Small intestine (tissue), 16 donors: ENCODE results near the gene AFF4. TPM values are rescaled to one million over a fixed set of nuclear protein-coding genes. Genes with fewer than 3 reads are reported as not detected.
"Not testable (repeated sequence)": the region's sequence is repeated elsewhere in the genome, so short reads cannot be mapped to it uniquely, and the experiment has no call there.

Source experiments
- DNase-seq, 2 donors: peaks; one replicate each; pipeline versions ENCODE4 v3.0.0 to v3.0.0-alpha.2; 2013
- FAIRE-seq: peaks from 2 replicates; lab custom pipeline; 2012; peaks lifted over from hg19 to GRCh38; lab: Jason Lieb, UNC
- H3K27ac ChIP-seq, 3 donors: one replicate each; pipeline ENCODE4 v1.5.1; 2013; ENCODE audit warnings: low read length in 2 of 3, mild to moderate bottlenecking in 2 of 3, control low read depth in 1 of 3, inconsistent platforms in 1 of 3, low read depth in 1 of 3, moderate library complexity in 1 of 3
- H3K27me3 ChIP-seq, 3 donors: one replicate each; pipeline ENCODE4 v1.6.1; 2013; ENCODE audit warnings: low read length in 3 of 3, inconsistent platforms in 1 of 3; ENCODE audit not compliant: control insufficient read depth in 3 of 3, insufficient read depth in 3 of 3
- H3K36me3 ChIP-seq, 3 donors: one replicate each; pipeline ENCODE4 v1.6.1; 2013; ENCODE audit warnings: low read length in 3 of 3, inconsistent platforms in 1 of 3, low read depth in 1 of 3, mild to moderate bottlenecking in 1 of 3, moderate library complexity in 1 of 3; ENCODE audit not compliant: control insufficient read depth in 3 of 3, insufficient read depth in 2 of 3
- H3K4me1 ChIP-seq, 3 donors: one replicate each; pipeline ENCODE4 v1.6.1; 2013; ENCODE audit warnings: low read length in 2 of 3, inconsistent platforms in 1 of 3, low read depth in 1 of 3, mild to moderate bottlenecking in 1 of 3, moderate library complexity in 1 of 3; ENCODE audit not compliant: control insufficient read depth in 3 of 3, insufficient read depth in 2 of 3
- H3K4me3 ChIP-seq, 3 donors: one replicate each; pipeline ENCODE4 v1.5.1; 2013; ENCODE audit warnings: low read length in 3 of 3, control low read depth in 1 of 3, inconsistent platforms in 1 of 3, low read depth in 1 of 3, mild to moderate bottlenecking in 1 of 3, moderate library complexity in 1 of 3
- H3K9me3 ChIP-seq, 2 donors: one replicate each; pipeline ENCODE4 v1.6.1; 2013; ENCODE audit warnings: low read depth in 1 of 2, low read length in 1 of 2; ENCODE audit not compliant: control insufficient read depth in 2 of 2, insufficient read depth in 1 of 2
- WGBS, 3 donors: extraction: QIAGEN DNeasy Blood & Tissue Kit; methylation state at CpG; one replicate each; pipeline ENCODE4 v1.1.7; 2013; 5-methylcytosine and 5-hydroxymethylcytosine counted together
- long read RNA-seq, 10 donors: transcript quantifications; one replicate each; lab custom pipeline, GENCODE V29; 2026
- polyA plus RNA-seq, 4 donors: library from polyadenylated mRNA; stranded (reverse) in 3 of 4; unstranded in 1 of 4; fragments of 200-250 nt in 3 of 4; fragments of 120-200 nt in 1 of 4; gene quantifications; one replicate each; pipeline versions ENCODE4 v1.2.1 to v1.2.3, GENCODE V29; 2013
- donor health status: healthy with polysubstance abuse.
- donor health status: control.
- donor health status: control.
- donor health status: Bipolar disorder and iron deficiency.
- donor health status: healthy.

AFF4 gene
- polyA plus RNA-seq, result 10 to 100 TPM in 2 of 4 donors, 1 to 10 TPM in 2; 7.0 to 45.7 (median 10.2) TPM
- long read RNA-seq, donor 1, full-length matches to known transcripts, result 3 of 185 reads
- long read RNA-seq, donor 1, partial matches to known transcripts, result 165 of 185 reads
- long read RNA-seq, donor 1, other reads (novel, unspliced or antisense), result 17 of 185 reads
- long read RNA-seq, donor 2, result 0 reads
- long read RNA-seq, donor 3, partial matches to known transcripts, result 5 of 7 reads
- long read RNA-seq, donor 3, other reads (novel, unspliced or antisense), result 0 of 7 reads
- long read RNA-seq, donor 4, result 0 reads
- long read RNA-seq, donor 5, partial matches to known transcripts, result 0 of 1 reads
- long read RNA-seq, donor 5, other reads (novel, unspliced or antisense), result 0 of 1 reads
- long read RNA-seq, donor 6, full-length matches to known transcripts, result 2 of 8 reads
- long read RNA-seq, donor 6, partial matches to known transcripts, result 6 of 8 reads
- long read RNA-seq, donor 6, other reads (novel, unspliced or antisense), result 0 of 8 reads
- long read RNA-seq, donor 7, partial matches to known transcripts, result 8 of 8 reads
- long read RNA-seq, donor 7, other reads (novel, unspliced or antisense), result 0 of 8 reads
- long read RNA-seq, donor 8, result 0 reads
- long read RNA-seq, donor 9, result 0 reads
- long read RNA-seq, donor 10, result 0 reads

DNA sequence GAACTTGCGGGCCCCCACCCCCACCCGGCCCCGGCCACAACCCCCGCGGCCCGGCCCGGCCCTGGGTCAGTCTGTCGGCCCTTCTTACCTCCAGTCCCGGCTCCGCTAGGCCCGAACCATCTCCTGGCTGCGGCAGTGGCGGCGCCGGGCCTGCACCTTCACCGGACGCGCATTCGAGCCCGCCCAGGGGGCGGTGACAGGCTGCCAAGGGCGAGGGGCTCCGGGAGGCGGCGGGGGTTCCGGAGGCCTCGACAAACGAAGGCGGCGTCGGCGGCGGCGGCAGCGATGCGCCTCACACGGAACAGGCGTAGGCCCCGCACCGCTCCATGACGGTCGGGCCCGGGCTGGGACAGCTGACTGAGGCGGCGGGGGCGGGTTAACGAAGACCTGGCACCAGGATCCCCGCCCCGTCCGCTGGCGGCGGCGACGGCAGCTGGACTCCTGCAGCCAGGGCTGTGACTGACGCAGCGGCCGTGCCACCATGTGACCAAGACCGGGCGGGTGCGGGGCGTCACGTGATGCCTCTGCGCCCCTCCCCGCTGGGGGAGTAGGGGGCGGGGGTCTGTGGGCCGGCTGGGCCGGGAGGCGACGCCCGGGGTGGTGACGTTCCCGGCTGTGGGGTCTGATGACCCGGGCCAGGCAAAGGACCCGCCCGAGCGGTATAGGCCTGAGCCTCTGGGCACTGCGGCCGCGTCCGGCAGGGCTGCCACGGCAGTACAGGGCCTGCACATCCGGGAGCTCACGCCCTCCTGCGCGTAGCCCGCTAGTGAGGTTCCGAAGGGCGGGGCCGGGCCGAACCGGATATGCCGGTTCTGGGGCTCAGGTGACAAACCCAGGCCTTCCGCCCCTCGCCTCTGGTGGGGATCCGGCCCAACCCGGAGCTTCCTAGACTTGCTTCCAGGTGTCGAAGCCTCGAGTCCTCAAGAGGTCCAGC, at the start of gene AFF4:
TSS of gene AFF4 (minus strand) at position 464 of the 934 bp plus-strand sequence. CDS start 26,445 bp downstream, outside the sequence.
- H3K4me1 ChIP-seq, result peaks cover 0 to 10% (median 0%) of the 10 kb centered on the region in 3 donors
- peak within 1 kb of the TSS; percentile 61 to 93 (median 89) for H3K4me3 ChIP-seq
- peak; percentile 95 to 98 for DNase-seq
- no peak for FAIRE-seq
- no peaks in the 10 kb centered on the region for H3K9me3 ChIP-seq
- peaks cover 0 to 7% (median 1%) of the 10 kb centered on the region in 3 donors for H3K36me3 ChIP-seq
- peak within 1 kb of the TSS; percentile 96 to 99 (median 99) for H3K27ac ChIP-seq
- 0 to 2% (median 2%) methylated on average over 67 to 98 of the region's 98 CpGs for WGBS, 3 donors
- H3K27me3 ChIP-seq, result no peaks in the 10 kb centered on the region

DNA sequence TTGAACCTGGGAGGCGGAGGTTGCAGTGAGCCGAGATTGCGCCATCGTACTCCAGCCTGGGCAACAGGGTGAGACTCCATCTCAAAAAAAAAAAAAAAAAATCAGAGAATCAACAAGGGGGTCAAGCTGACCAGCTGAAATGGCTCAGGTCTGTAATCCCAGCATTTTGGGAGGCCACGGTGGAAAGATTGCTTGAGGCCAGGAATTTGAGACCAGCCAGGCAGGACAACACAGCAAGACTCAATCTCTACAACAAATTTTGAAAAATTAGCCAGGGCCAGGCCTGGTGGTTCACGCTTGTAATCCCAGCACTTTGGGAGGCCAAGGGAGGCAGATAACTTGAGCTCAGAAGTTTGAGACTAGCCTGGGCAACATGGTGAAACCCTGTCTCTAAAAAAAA, 45.0 kb upstream of the AFF4 start:
- WGBS, 3 donors, result 81 to 99% (median 81%) methylated on average over 5 to 6 of the region's 6 CpGs
- H3K27me3 ChIP-seq, H3K4me3 ChIP-seq, DNase-seq, FAIRE-seq, H3K4me1 ChIP-seq, H3K27ac ChIP-seq: not testable (repeated sequence)
- Histone ChIP-seq H3K36me3 (peaks cover 0 to 26% (median 0%) of the 10 kb centered on the region in 3 donors), H3K9me3 (peaks cover 0 to 17% of the 10 kb centered on the region in 2 donors)

GRCh38 chr5:133006653-133007052, 43.2 kb upstream of the AFF4 start:
- FAIRE-seq, result no peak
- H3K36me3 ChIP-seq, result peaks cover 0 to 35% (median 0%) of the 10 kb centered on the region in 3 donors
- peak in 1 of 2 donors; percentile 38 for DNase-seq

GRCh38 chr5:132999246-132999645, 35.8 kb upstream of the AFF4 start:
- Histone ChIP-seq H3K4me3 (no peak overlapping the region), H3K27me3 (no peaks in the 10 kb centered on the region), H3K27ac (no peak overlapping the region), H3K4me1 (no peaks in the 10 kb centered on the region), H3K9me3 (no peaks in the 10 kb centered on the region), H3K36me3 (peaks cover 0 to 18% (median 0%) of the 10 kb centered on the region in 3 donors)
- WGBS, 3 donors, result 43 to 52% (median 52%) methylated on average over 2 of the region's 2 CpGs
- DNase-seq (no peak), FAIRE-seq (no peak)

More at GRCh38 chr5:133006653-133007052, 43.2 kb upstream of the AFF4 start:
- WGBS, 3 donors, result 58 to 84% (median 61%) methylated on average over 1 of the region's 1 CpG
- Histone ChIP-seq H3K27me3 (no peaks in the 10 kb centered on the region), H3K4me3 (no peak overlapping the region), H3K4me1 (no peaks in the 10 kb centered on the region), H3K27ac (no peak overlapping the region), H3K9me3 (peaks cover 0 to 13% of the 10 kb centered on the region in 2 donors)

- no peak for FAIRE-seq
- peaks cover 0 to 14% (median 0%) of the 10 kb centered on the region in 3 donors for H3K36me3 ChIP-seq
- no peak for DNase-seq
- H3K9me3 ChIP-seq, result no peaks in the 10 kb centered on the region
- no peak overlapping the region for H3K4me3 ChIP-seq
- H3K27me3 ChIP-seq, result no peaks in the 10 kb centered on the region
- no peaks in the 10 kb centered on the region for H3K4me1 ChIP-seq
- 89 to 100% (median 94%) methylated on average over 2 of the region's 2 CpGs for WGBS, 3 donors
- H3K27ac ChIP-seq, result no peak overlapping the region
Measured at GRCh38 chr5:132998556-132998955, 35.1 kb upstream of the AFF4 start.

DNA sequence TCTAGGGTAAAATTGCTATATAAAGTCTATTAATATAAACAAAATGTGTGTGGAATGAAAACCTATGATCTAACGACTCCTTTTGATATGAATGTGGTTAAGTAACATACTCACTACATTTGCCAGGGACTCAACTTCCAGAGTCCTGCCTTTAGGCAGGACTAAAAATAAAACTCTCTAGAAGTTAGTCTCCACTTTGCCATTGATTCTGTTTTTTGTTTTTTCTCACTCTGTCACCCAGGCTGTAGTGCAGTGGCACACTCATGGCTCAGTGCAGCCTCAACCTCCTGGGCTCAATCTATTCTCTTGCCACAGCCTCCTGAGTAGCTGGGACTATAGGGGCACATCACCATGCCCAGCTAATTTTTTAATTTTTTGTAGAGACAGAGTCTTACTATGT, 32.9 kb upstream of the AFF4 start:
- Histone ChIP-seq H3K36me3 (peaks cover 0 to under 1% (median 0%) of the 10 kb centered on the region in 3 donors), H3K4me1 (no peaks in the 10 kb centered on the region), H3K4me3 (no peak overlapping the region), H3K9me3 (no peaks in the 10 kb centered on the region), H3K27ac (no peak overlapping the region), H3K27me3 (no peaks in the 10 kb centered on the region)
- WGBS, 3 donors, result 71 to 78% (median 74%) methylated on average over 1 of the region's 1 CpG
- DNase-seq, result no peak
- no peak for FAIRE-seq

- H3K27me3 ChIP-seq, result no peaks in the 10 kb centered on the region
- no peak for FAIRE-seq
- no peaks in the 10 kb centered on the region for H3K9me3 ChIP-seq
- no peak overlapping the region for H3K27ac ChIP-seq
- DNase-seq, result no peak
- H3K4me3 ChIP-seq, result no peak overlapping the region
- H3K4me1 ChIP-seq, result no peaks in the 10 kb centered on the region
- no peaks in the 10 kb centered on the region for H3K36me3 ChIP-seq
- WGBS, 3 donors, result 75 to 93% (median 92%) methylated on average over 28 of the region's 28 CpGs
Measured at GRCh38 chr5:132987531-132988408, 24.3 kb upstream of the AFF4 start.
